ENCODE measurements around the gene UGT1A5. TPM values are rescaled to one million over a fixed set of nuclear protein-coding genes. Genes with fewer than 3 reads are reported as not detected.

UGT1A5 gene
- total RNA-seq, 2 donors from 2014 or later = 0.41 TPM; not detected in 1

DNA sequence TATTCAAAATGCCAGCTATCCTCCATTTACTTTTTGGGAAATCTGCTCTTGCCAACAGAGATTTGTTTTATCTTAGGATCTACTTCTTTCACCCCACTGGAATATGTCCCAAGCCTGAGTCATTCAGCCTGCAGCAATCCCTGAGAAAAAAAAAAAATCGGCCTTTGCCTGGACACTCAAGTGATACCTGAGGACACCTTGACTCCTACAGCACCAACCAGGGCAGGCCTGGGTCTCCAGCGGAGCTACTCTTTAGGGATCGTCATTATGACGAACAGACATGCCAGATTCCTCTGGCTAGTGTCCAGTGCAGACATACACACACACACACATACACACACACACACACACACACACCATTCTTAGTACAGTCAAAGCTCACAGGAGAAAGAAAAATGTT is 22.3 kb upstream of the UGT1A5 start:
- 31% methylated on average over 4 of the region's 4 CpGs for WGBS
- Histone ChIP-seq H3K9me3 (no peaks in the 10 kb centered on the region), H3K4me1 (replicated peaks) (no peaks in the 10 kb centered on the region), H3K36me3 (no peaks in the 10 kb centered on the region), H3K27me3 (replicated peaks; ENCODE audit: insufficient read depth) (no peaks in the 10 kb centered on the region), H3K27ac (no peak overlapping the region), H3K4me3 (no peak overlapping the region)
- TF ChIP-seq POLR2AphosphoS5 (IDR thresholded peaks at IDR 0.05) = no peak
- TF ChIP-seq POLR2A (IDR thresholded peaks at IDR 0.05) = no peak
- TF ChIP-seq, protein P1, sequence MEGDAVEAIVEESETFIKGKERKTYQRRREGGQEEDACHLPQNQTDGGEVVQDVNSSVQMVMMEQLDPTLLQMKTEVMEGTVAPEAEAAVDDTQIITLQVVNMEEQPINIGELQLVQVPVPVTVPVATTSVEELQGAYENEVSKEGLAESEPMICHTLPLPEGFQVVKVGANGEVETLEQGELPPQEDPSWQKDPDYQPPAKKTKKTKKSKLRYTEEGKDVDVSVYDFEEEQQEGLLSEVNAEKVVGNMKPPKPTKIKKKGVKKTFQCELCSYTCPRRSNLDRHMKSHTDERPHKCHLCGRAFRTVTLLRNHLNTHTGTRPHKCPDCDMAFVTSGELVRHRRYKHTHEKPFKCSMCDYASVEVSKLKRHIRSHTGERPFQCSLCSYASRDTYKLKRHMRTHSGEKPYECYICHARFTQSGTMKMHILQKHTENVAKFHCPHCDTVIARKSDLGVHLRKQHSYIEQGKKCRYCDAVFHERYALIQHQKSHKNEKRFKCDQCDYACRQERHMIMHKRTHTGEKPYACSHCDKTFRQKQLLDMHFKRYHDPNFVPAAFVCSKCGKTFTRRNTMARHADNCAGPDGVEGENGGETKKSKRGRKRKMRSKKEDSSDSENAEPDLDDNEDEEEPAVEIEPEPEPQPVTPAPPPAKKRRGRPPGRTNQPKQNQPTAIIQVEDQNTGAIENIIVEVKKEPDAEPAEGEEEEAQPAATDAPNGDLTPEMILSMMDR (IDR thresholded peaks at IDR 0.05) = no peak
- intact Hi-C loops (cut with DNase I) = no loop called here
- DNase-seq (ENCODE audit: low spot score) = no peak

- no peaks in the 10 kb centered on the region for H3K4me1 ChIP-seq (replicated peaks)
- intact Hi-C loops (cut with DNase I) = no loop called here
- no peak overlapping the region for H3K27ac ChIP-seq
- H3K9me3 ChIP-seq = no peaks in the 10 kb centered on the region
- peak; percentile 80 for DNase-seq (ENCODE audit: low spot score)
- no peaks in the 10 kb centered on the region for H3K27me3 ChIP-seq (replicated peaks; ENCODE audit: insufficient read depth)
- WGBS = 52% methylated on average over 11 of the region's 11 CpGs
- H3K36me3 ChIP-seq = no peaks in the 10 kb centered on the region
- H3K4me3 ChIP-seq = no peak overlapping the region
- peak; percentile 71 for TF ChIP-seq POLR2AphosphoS5 (IDR thresholded peaks at IDR 0.05)
- TF ChIP-seq POLR2A (IDR thresholded peaks at IDR 0.05) = peak; percentile 60
- TF ChIP-seq, protein P1 (IDR thresholded peaks at IDR 0.05) = no peak
Observed at GRCh38 chr2:233691443-233692433, 21.0 kb upstream of the UGT1A5 start.

GRCh38 chr2:233692648-233693047 is 20.1 kb upstream of the UGT1A5 start, which contains the start of gene UGT1A6:
UGT1A6 (plus strand) TSS chr2:233692890; CDS start chr2:233693005, 115 bp downstream.
- Histone ChIP-seq H3K4me3 (no peak within 1 kb of the TSS), H3K27ac (no peak within 1 kb of the TSS), H3K36me3 (no peaks in the 10 kb centered on the region), H3K4me1 (replicated peaks) (no peaks in the 10 kb centered on the region), H3K27me3 (replicated peaks; ENCODE audit: insufficient read depth) (no peaks in the 10 kb centered on the region), H3K9me3 (no peaks in the 10 kb centered on the region)
- WGBS = 85% methylated on average over 4 of the region's 4 CpGs
- intact Hi-C loops (cut with DNase I) = no loop called here
- no peak for TF ChIP-seq POLR2A (IDR thresholded peaks at IDR 0.05)
- TF ChIP-seq, protein P1 (IDR thresholded peaks at IDR 0.05) = no peak
- no peak for TF ChIP-seq POLR2AphosphoS5 (IDR thresholded peaks at IDR 0.05)
- DNase-seq (ENCODE audit: low spot score) = no peak

DNA sequence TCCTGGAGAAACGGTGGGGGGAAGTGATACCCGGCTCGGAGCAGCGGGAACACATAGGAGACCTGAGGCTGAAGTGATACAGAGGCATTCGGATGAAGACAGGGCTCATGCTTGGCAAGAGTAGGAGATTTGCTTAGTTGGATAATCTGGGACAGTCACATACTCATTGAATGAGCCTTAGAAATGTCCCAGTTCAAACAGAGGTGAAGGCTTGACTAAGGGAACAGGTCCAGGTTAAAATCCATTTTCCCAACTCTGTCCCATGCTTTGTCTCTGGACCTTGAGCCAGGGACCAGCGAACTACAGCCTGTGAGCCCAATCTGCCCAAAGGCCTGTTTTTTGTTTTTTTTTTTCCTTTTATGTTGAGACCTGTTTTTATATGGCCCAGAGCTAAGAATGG is 18.7 kb upstream of the UGT1A5 start:
- intact Hi-C loops (cut with DNase I) = no loop called here
- TF ChIP-seq POLR2AphosphoS5 (IDR thresholded peaks at IDR 0.05) (no peak), POLR2A (IDR thresholded peaks at IDR 0.05) (no peak)
- TF ChIP-seq, protein P1 (IDR thresholded peaks at IDR 0.05) = no peak
- H3K4me3 ChIP-seq = no peak overlapping the region
- 76% methylated on average over 6 of the region's 6 CpGs for WGBS
- H3K4me1 ChIP-seq (replicated peaks) = no peaks in the 10 kb centered on the region
- no peak for DNase-seq (ENCODE audit: low spot score)
- no peaks in the 10 kb centered on the region for H3K9me3 ChIP-seq
- H3K36me3 ChIP-seq = no peaks in the 10 kb centered on the region
- no peak overlapping the region for H3K27ac ChIP-seq
- no peaks in the 10 kb centered on the region for H3K27me3 ChIP-seq (replicated peaks; ENCODE audit: insufficient read depth)
